OCI-LY7 (cell line): Measurements from ENCODE around the gene CATSPERZ. TPM values are rescaled to one million over a fixed set of nuclear protein-coding genes. Genes with fewer than 3 reads are reported as not detected.
"Not testable (repeated sequence)": the region's sequence is repeated elsewhere in the genome, so short reads cannot be mapped to it uniquely, and the experiment has no call there.

ENCODE experiments used
- BruUV-seq: library from RNA; stranded (reverse); fragments of 400-500 nt; replicated peaks from 2 replicates; lab custom pipeline; 2021; lab: Mats Ljungman, UMichigan
- CTCF ChIA-PET: fragments of 300-600 bp; sonication (Branson Sonifier 250); formaldehyde crosslinking; loops from one replicate; lab custom pipeline; 2022; ENCODE audit warnings: antibody characterized with exemption; ENCODE audit not compliant: unreplicated experiment; lab: Charles Lee
- POLR2A ChIA-PET: fragments of 300-600 bp; sonication (Branson Sonifier 250); formaldehyde crosslinking; loops from one replicate; lab custom pipeline; 2022; ENCODE audit warnings: antibody characterized with exemption; lab: Charles Lee
- DNase-seq: peaks from one replicate; pipeline ENCODE4 v3.0.0-alpha.2; 2015; ENCODE audit warnings: low spot score
- H2AFZ ChIP-seq: fragments of 200-600 bp; sonication (generic), shearing (Covaris generic); 2 replicates; pipeline ENCODE4 v1.6.1; 2014; ENCODE audit warnings: mild to moderate bottlenecking, antibody characterized with exemption, low read length, moderate library complexity
- H3K27ac ChIP-seq: fragments of 200-600 bp; sonication (generic); 2 replicates; pipeline ENCODE4 v1.5.1; 2014; ENCODE audit warnings: mixed run types, low read depth, mild to moderate bottlenecking, moderate library complexity, low read length, inconsistent platforms; ENCODE audit not compliant: poor library complexity, severe bottlenecking
- H3K36me3 ChIP-seq: fragments of 200-600 bp; sonication (generic); 2 replicates; pipeline ENCODE4 v1.6.1; 2014; ENCODE audit warnings: mild to moderate bottlenecking, antibody characterized with exemption, low read length, moderate library complexity, mixed read lengths; ENCODE audit not compliant: insufficient read depth
- H3K4me1 ChIP-seq: fragments of 200-600 bp; sonication (generic); 2 replicates; pipeline ENCODE4 v1.5.1; 2014; ENCODE audit warnings: mild to moderate bottlenecking, low read length; ENCODE audit not compliant: insufficient read depth, poor library complexity, severe bottlenecking
- H3K4me2 ChIP-seq: fragments of 200-600 bp; sonication (generic); 2 replicates; pipeline ENCODE4 v1.6.1; 2014; ENCODE audit warnings: mild to moderate bottlenecking, low read length
- H3K4me3 ChIP-seq: fragments of 200-600 bp; sonication (generic); 2 replicates; pipeline ENCODE4 v1.5.1; 2014; ENCODE audit warnings: mild to moderate bottlenecking, low read depth, low read length; ENCODE audit not compliant: poor library complexity, severe bottlenecking
- H3K79me2 ChIP-seq: fragments of 200-600 bp; sonication (generic); 2 replicates; pipeline ENCODE4 v1.6.1; 2016; ENCODE audit warnings: low read depth, mild to moderate bottlenecking, low read length, moderate library complexity, mixed read lengths; ENCODE audit not compliant: insufficient read depth
- H3K9me2 ChIP-seq: fragments of 200-600 bp; sonication (generic); 2 replicates; pipeline ENCODE4 v1.6.1; 2016; ENCODE audit warnings: mild to moderate bottlenecking, low read length, mixed read lengths; ENCODE audit not compliant: insufficient read depth
- H3K9me3 ChIP-seq: fragments of 200-600 bp; sonication (generic); 2 replicates; pipeline ENCODE4 v1.6.1; 2014; ENCODE audit warnings: mild to moderate bottlenecking, mixed run types, low read length, mixed read lengths
- H4K20me1 ChIP-seq: fragments of 200-600 bp; sonication (generic); 2 replicates; pipeline ENCODE4 v1.6.1; 2014; ENCODE audit warnings: mild to moderate bottlenecking, antibody characterized with exemption, low read length, moderate library complexity, mixed read lengths; ENCODE audit not compliant: insufficient read depth
- EZH2phosphoT487 ChIP-seq: fragments of 200-600 bp; sonication (generic); IDR thresholded peaks from 2 replicates; pipeline ENCODE4 v1.6.1; 2018; ENCODE audit warnings: low read depth, borderline replicate concordance, mild to moderate bottlenecking, mixed run types, antibody characterized with exemption, low read length, moderate library complexity, mixed read lengths
- intact Hi-C: fragments of 100-400 bp; cut with micrococcal nuclease; formaldehyde crosslinking; loops from one replicate; pipeline ENCODE4 v1.10.0; 2022; ENCODE audit not compliant: unreplicated experiment
- total RNA-seq, 2 experiments: library from RNA; depleted of rRNA in 1 of 2; stranded (reverse); fragments of >200 nt in 1 of 2; shearing (Covaris generic) in 1 of 2; gene quantifications; 2 replicates each; pipeline ENCODE4 v1.2.3, GENCODE V29; 2014 to 2022
- TF ChIP-seq, protein P1 (sequence below): fragments of 200-600 bp; sonication (generic); conservative IDR thresholded peaks from 2 replicates; pipeline ENCODE4 v1.5.1; 2014; ENCODE audit warnings: mild to moderate bottlenecking, antibody characterized with exemption, low read length, moderate library complexity, mixed read lengths

The CATSPERZ gene
- total RNA-seq, 2 experiments from 2014 or later, result 0.38 TPM; not detected in 1

DNA sequence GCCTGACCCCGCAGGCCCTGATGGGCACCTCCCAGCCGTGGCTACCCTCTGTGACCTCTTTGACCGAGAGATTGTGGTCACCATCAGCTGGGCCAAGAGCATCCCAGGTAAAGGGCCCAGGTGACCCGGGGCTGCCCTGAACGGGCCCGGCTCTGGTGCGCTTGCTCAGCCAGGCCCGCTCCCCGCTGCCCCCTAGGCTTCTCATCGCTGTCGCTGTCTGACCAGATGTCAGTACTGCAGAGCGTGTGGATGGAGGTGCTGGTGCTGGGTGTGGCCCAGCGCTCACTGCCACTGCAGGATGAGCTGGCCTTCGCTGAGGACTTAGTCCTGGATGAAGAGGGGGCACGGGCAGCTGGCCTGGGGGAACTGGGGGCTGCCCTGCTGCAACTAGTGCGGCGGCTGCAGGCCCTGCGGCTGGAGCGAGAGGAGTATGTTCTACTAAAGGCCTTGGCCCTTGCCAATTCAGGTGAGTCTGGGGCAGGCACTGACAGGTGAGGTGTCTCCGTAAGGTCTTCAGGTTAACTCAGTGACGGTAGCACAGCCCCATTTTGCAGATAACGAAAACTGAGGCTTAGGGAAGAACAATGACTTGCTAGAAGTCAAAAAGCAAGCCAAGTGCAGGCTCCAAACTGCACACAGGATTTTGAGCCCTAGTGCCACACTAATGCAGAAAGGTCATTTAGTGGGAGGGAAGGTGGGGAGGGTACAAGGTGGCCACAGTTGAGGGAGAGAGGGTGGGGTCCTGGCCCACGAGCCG, 14.8 kb downstream of the CATSPERZ start:
- H3K36me3 ChIP-seq, result peaks cover 67% of the 10 kb centered on the region
- CTCF ChIA-PET, result no interaction called here
- POLR2A ChIA-PET, result no interaction called here
- peak overlapping the region; percentile 77; the same call in 1 of the 2 replicates for H3K4me2 ChIP-seq
- no peaks in the 10 kb centered on the region for H4K20me1 ChIP-seq
- peaks cover 17% of the 10 kb centered on the region; the same call in 1 of the 2 replicates for H3K79me2 ChIP-seq
- DNase-seq, result no peak
- H3K4me3 ChIP-seq, result no peak overlapping the region
- H2AFZ ChIP-seq, result no peak overlapping the region
- intact Hi-C loops, result no loop called here
- TF ChIP-seq, protein P1, sequence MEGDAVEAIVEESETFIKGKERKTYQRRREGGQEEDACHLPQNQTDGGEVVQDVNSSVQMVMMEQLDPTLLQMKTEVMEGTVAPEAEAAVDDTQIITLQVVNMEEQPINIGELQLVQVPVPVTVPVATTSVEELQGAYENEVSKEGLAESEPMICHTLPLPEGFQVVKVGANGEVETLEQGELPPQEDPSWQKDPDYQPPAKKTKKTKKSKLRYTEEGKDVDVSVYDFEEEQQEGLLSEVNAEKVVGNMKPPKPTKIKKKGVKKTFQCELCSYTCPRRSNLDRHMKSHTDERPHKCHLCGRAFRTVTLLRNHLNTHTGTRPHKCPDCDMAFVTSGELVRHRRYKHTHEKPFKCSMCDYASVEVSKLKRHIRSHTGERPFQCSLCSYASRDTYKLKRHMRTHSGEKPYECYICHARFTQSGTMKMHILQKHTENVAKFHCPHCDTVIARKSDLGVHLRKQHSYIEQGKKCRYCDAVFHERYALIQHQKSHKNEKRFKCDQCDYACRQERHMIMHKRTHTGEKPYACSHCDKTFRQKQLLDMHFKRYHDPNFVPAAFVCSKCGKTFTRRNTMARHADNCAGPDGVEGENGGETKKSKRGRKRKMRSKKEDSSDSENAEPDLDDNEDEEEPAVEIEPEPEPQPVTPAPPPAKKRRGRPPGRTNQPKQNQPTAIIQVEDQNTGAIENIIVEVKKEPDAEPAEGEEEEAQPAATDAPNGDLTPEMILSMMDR, result 0 out of 2 replicates have a peak, but pooled peaks have one; percentile 22
- no peak for TF ChIP-seq EZH2phosphoT487
- no peak overlapping the region for H3K27ac ChIP-seq
- H3K9me2 ChIP-seq, result no peaks in the 10 kb centered on the region
- H3K9me3 ChIP-seq, result no peaks in the 10 kb centered on the region
- BruUV-seq, result no TSS peak
- peaks cover 29% of the 10 kb centered on the region for H3K4me1 ChIP-seq

GRCh38 chr11:64315667-64316526, 15.7 kb downstream of the CATSPERZ start:
- DNase-seq, H3K9me2 ChIP-seq, H4K20me1 ChIP-seq, H3K9me3 ChIP-seq, H2AFZ ChIP-seq, intact Hi-C loops: not testable (repeated sequence)
- ChIA-PET POLR2A (interaction anchor here (0.6 to 2.3 kb wide), 2 partner anchors 25 to 39 kb away, joined by 3 to 22 read pairs; partner anchors contain the start of gene CCDC88B), CTCF (interaction anchor here (0.6 kb wide), 1 partner anchor 11 kb away, joined by 3 read pairs; no protein-coding TSS in a partner anchor)
- H3K36me3 ChIP-seq, result peaks cover 72% of the 10 kb centered on the region
- peaks cover 17% of the 10 kb centered on the region; the same call in 1 of the 2 replicates for H3K79me2 ChIP-seq
- peak overlapping the region; percentile 88 for H3K27ac ChIP-seq
- peak overlapping the region; percentile 83 for H3K4me3 ChIP-seq
- peak overlapping the region; percentile 77 for H3K4me2 ChIP-seq
- TSS peak; percentile 45 for BruUV-seq
- H3K4me1 ChIP-seq, result peaks cover 29% of the 10 kb centered on the region
